Kidney capillary endothelial cell (primary cell): ENCODE results near the gene BLMH.
"Not testable (repeated sequence)": the region's sequence is repeated elsewhere in the genome, so short reads cannot be mapped to it uniquely, and the experiment has no call there.

ENCODE experiments used
- DNase-seq: peaks from one replicate; pipeline ENCODE4 v3.0.0-alpha.2; 2018; ENCODE audit warnings: low spot score

The BLMH gene

GRCh38 chr17:30249460-30249859 lies 42.3 kb downstream of the BLMH start:
- DNase-seq, result no peak

- DNase-seq, result no peak
Observed at GRCh38 chr17:30248786-30249185, 43.0 kb downstream of the BLMH start.

GRCh38 chr17:30246460-30246859 lies 45.3 kb downstream of the BLMH start:
- no peak for DNase-seq

DNA sequence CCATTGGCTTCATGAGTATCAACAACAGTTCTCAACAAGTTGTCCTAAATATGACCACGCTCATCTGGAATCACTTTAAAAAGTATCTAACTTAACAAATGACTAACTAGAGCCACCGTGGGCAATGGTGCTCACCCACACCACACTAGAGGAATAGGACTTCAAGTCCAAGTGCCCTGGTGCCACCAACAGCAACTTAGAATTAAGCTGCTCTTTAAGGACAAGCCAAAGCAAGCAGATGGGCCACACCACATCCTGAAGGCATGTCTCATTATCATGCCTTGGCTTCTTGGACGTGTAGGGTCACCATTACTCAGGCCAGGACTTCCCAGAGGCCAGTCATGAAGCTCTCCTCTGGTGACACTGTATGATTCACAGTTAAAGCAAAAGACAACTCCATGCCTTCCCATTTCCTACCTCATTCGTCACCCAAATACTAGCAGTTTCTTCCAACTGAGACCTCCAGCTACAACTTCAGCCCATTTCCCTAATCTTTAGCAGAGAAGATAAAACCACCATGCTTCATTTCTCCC lies 46.8 kb downstream of the BLMH start:
- peak; percentile 44 for DNase-seq

- no peak for DNase-seq
Observed at GRCh38 chr17:30243568-30243967, 48.2 kb downstream of the BLMH start.

DNA sequence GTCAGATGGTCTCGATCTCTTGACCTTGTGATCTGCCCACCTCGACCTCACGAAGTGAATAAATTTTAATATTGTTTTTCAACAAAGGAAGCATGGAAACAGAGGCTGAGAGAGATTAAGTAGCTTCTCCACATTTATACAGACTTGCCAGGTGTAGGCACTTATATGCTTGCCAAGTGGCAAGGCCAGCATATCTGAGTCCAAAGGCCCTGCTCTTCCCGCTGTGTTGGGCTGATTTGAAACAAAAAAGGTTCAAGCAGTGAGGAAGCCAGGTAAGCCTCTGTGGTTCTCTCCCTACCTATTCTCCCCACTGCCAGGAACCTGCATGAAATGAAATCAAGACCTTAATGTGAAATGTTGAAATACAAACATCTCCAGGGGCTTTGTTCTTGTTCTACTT lies 48.7 kb downstream of the BLMH start:
- DNase-seq, result no peak

GRCh38 chr17:30241051-30241450 lies 50.7 kb downstream of the BLMH start:
- DNase-seq, result no peak

DNA sequence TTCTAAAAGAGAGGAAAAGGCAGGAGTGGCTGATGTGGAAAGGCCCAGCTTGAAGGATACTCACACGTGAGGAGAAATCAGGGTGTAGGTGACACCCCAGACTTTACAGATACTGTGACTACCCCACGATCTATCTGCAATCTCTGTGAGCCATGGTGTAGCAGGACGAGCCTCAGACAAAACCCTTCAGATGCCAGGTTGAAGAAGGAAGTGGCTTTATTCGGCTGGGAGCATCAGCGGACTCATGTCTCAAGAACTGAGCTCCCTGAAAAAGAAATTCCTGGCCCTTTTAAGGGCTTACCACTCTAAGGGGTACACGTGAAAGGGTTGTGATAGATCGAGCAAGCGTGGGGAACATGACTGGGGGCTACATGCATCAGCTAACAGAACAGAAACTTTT lies 51.6 kb downstream of the BLMH start:
- no peak for DNase-seq

DNA sequence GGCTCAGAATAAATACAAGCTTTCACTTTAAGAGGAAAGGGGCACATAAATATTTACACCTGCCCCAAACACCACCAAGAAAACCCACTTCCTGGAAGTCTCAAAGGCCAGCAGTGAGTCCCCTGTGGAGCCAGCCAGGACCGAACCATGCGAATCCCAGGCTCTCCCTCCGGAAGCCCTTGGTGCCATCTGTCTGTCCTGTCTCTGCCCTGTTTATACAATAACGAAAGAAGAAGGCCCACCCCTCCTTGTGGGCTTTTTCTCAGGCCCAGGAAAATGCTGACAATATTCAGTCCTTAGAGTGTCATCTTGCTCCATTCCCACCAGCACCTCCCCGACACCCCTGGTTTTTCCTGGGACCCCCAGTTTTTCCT lies 52.7 kb downstream of the BLMH start:
- DNase-seq, result no peak

DNA sequence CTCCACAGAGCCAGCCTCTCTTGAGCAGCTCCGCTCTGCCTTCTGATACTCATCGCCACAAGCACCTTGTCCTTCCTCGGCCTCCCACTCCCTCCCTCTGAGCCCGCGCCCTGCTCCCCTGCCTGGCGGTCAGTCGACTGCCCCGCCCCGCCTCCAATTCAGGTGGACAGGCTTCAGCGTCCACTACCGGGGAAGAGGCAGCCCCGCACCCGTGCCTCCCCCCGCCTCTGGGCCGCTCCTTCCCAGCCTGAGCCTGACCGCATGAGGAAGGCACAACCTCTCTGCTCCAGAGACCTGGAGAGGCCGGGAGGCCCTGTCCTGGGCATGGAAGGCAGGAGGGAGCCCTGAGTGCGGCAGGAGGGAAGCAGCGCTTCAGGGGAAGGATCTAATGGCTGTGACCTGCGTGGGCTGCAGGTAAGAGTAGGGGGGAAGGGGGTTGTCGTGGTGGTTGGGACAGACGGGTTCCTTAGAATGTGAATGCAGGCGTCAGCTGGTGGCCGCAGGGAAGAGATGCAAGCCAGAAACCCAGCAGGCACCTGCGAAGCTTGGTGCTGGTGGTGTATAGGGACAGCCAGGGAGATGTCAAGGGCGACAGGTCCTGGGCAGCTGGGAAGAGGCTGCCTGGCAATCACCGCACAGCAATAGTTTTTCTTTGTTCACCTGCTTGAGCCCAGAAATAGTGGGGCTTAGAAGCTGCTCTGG lies 53.2 kb downstream of the BLMH start:
- no peak for DNase-seq

DNA sequence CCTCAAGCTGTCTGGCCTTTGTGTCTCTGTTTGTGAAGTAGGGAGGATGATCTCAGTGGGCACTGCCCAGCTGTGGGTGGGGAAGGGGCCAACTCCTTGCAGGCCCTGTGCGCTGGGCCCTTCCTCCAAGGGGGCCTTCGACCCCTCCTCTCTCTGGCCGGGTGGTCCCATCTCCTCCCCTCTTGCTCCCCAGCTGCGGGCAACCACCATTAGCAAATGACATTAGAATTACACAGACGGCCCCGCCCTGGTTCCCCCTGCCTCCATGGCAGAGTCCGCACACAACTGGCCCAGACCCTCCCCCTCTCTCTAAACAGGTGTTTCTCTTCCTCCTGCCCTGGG lies 53.8 kb downstream of the BLMH start:
- no peak for DNase-seq

GRCh38 chr17:30237296-30238002 lies 54.3 kb downstream of the BLMH start:
- no peak for DNase-seq

GRCh38 chr17:30236766-30237165 lies 55.0 kb downstream of the BLMH start:
- peak; percentile 56 for DNase-seq

DNA sequence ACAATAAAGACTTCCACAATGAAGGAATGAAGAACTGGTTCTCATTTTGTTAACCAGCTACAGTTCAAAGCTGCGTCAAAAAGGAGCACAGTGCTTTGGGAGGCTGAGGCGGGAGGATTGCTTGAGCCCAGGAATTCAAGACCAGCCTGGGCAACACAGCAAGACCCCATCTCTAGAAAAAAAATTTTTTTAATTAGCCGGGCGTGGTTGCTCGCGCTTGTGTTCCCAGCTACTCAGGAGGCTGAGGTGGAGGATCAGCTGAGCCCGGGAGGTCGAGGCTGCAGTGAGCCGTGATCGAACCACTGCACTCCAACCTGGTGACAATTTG lies 55.5 kb downstream of the BLMH start:
- DNase-seq, result no peak

- no peak for DNase-seq
Observed at GRCh38 chr17:30235386-30236296, 56.1 kb downstream of the BLMH start, which contains the start of gene SLC6A4. Gene SLC6A4 (minus strand): TSS chr17:30235697. CDS start chr17:30221958, 13,739 bp downstream.

DNA sequence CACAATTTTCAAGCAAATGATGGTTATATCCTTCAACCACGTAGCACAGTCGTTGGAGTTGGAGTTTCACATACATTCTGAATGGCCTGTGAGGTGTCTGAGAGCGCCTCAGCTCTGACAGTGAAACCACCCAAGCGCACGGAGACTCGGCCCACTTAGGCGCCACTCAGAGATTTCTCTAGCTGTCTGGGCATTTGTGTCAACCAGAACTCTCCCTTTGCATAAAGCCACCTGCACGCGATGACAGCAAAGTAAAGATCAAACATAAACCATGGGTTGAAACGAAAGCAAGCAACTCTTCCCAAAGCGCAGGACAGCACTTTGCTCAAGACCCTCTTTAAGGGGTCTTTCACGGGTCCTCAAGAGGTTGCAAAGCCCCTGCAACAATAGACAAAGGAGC lies 56.8 kb downstream of the BLMH start:
- no peak for DNase-seq

DNA sequence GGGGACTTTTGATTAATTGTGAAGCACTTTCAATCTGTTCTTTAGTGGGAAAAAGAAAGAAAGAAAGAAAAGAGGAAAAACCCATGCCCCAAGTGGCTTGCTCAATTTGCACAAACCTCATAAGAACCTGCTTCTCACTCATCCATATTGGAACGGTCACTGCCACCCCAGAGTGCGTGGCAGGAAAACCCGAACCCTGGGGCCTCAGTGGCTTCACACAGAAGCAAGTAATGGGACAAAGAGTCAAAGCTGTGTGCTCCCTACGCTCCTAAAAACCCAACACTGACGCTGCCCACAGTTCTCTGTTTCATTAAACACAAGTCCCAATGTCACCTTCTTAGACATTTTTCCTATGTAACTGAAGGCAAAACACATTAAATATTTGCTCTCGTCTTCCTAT lies 57.4 kb downstream of the BLMH start:
- no peak for DNase-seq

DNA sequence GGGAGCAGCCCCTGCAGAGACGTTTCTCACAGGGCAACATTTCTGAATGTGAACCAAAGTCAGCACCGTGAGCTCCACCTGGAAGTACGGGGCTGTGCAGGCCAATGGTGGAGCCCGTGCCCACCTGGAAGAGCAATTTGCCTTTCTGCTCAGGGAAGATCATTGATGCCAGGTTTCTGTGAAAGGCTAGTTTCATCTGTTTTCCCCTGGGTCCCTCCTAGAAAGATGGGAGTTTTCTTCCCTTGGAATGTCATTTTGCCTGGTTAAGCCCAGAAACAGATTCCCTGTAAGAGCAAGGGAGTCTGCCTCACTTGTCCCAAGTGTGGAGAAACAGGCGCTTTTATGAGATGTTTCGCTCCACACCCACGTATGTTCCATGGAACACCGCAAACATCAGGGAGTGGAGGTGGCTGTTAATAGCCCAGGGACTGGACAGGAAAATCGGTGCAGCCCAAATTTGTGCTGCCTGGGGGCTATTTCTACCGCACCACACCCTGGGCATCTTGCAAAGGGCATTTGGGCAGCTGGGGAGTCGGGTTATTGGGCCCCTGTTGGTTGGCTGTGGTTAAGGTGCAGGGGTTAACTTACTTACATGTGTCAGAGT lies 58.8 kb downstream of the BLMH start:
- no peak for DNase-seq

DNA sequence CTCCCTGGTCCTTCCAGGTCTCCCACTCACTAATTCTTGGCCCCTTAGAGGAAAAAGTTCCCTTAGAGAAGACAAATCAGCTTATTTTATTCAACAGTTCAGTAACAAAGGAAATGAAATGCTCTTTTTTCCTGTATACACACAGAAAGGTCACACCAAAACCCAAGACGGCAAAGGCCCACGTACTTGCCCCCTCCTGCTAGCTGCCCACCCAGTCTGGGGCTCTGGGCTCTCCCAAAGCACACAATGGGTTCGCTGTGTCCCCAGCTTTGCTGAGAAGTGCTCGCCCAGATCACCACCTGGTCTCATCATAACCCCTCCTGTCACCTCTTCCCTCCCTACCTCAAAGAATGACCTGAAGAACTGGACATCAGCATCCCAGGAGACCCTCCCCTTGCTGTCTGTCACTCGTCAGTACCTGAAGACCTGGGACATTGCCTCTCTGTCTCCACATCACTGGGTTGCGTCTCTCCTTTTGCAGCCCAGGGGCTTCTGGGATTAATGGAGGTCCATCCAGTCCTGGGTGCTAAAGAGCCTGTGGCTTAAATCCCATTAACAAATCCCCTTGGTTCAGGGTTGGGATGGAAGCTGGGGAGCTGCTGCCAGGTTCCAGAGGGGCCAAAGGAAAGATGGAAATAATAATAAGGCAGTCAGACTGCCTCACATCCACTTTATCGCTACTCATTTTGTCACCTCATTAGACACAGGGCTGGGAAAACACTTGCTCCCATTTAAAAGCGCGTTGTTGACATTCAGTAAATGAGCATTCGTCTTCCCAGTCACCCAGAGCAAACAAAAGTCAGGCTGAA lies 59.5 kb downstream of the BLMH start:
- DNase-seq, result no peak

DNA sequence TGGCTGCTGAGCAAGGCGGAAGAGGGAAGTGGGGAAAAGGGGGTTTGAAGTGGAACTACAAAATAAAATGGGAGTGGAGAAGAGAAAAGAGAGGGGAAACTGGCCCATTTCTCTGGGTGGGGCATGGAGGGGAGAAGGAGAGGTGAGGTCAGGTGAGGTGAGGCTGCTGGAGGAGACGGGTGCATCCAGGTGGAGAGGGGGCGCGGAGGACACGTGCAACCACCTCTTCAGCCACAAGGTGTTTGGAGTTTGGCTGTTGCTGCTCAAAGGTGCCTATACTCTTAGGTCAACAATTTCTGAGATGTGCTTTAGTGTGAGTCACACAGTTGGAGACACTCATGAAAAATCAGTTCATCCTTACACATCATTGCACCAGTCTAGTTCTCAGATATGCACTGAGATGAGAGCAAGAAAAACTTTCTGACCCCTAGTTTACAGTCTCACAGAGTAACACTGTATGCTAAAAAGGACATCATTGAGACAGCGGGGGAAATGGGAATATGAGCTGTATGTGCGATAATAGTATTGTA lies 61.1 kb downstream of the BLMH start:
- DNase-seq, result no peak

- DNase-seq, result not testable (repeated sequence)
Observed at GRCh38 chr17:30230009-30230408, 61.7 kb downstream of the BLMH start.
